ENCODE data around the gene NELFB.

NELFB gene

DNA sequence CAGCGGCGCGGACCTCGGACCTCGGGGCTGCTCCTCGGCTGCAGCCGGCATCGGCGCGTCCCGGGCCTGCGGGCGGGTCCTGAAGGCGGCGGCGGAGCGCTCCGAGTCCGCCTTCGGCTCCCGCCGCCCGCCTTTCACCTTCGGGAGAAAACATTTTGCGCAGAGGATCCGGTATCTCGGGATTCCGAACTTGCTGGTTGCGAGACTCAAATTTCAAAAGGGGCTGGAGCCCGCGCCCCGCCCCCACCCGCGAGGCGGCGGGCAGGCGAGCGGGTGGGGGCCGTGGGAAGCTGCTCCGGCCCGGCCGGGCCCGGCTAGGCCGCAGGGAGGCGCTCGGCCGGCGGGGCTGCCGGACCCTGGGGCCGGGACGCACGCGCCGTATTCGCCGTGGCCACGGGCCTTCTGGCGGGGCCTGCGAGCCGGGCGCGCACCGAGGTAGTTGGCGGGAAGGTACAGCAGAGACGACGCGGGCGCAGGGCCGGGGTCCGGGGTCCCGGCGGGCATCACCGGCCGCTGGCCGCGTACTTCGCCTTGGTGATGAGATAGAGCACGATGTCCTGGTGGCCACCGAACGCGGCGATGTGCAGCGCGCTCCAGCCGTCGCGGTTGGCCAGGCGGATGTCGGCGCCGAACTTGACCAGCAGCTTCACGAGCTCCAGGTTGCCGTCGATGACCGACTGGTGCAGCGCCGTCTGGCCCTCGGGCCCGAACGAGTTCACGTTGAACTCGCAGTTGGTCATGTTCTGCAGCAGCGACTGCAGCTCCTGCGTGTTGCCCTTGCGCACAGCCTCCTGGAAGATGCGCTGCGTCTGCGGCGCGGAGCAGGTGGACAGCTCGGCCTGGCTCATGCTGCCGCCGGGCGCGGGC lies 46.2 kb downstream of the NELFB start:
- in situ Hi-C loops (cut with MboI; ENCODE audit: low sequenced_read_pairs), result no loop called here

DNA sequence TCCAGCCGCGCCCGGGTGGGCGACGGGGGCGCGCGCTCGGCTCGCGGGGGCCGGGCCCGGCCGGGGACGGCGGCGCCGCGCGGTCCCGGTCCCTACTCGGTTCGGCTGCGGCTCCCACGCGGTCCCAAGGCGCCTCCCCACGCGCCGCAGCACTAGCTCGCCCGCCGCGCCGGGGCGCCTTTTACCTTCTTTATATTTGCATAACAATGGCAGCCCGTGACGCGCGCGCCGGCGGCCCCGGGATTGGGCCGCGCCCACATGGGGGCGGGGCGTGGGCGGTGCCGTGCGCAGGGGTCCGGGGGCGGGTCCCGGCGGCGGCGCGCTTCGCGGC lies 47.0 kb downstream of the NELFB start, which contains the start of gene NRARP:
Gene NRARP (minus strand): TSS at position 154 of the 331 bp plus-strand sequence. CDS start 343 bp downstream, outside the sequence.
- in situ Hi-C loops (cut with MboI; ENCODE audit: low sequenced_read_pairs), result no loop called here

DNA sequence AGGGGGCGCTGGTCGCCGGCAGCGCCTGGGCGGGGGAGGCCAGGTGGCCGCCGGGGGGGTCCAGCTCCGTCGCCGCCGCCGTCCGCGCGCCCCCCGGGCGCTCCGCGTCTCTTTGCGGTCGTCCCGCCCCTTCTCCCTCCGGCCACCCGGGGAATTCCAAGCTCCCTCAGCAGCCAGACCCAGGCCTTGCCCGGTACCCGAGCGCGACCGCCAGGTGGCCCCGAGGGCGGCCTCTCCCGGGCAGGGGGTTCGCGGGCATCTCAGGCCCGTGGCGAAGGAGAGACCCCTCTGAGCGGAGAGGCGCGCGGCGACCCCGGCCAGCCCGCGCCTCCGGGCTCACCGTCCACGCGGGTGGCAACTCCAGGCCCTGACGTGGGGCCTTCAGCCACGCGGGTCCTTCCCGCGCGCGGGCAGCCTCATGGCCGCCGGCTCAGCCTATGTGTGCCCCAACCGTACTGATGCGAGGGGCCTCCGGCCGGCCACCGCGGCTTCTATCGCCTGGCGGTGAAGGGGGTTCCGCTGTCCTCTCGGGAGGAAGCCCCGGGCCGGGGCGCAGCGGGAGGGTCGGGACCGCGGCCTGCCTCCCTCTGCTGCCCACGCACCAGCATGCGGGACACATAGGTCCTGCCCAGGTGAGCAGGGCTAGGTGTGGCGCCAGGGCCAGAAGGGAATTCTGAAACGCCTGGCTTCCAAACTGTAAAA lies 47.5 kb downstream of the NELFB start:
- in situ Hi-C loops (cut with MboI; ENCODE audit: low sequenced_read_pairs), result no loop called here

DNA sequence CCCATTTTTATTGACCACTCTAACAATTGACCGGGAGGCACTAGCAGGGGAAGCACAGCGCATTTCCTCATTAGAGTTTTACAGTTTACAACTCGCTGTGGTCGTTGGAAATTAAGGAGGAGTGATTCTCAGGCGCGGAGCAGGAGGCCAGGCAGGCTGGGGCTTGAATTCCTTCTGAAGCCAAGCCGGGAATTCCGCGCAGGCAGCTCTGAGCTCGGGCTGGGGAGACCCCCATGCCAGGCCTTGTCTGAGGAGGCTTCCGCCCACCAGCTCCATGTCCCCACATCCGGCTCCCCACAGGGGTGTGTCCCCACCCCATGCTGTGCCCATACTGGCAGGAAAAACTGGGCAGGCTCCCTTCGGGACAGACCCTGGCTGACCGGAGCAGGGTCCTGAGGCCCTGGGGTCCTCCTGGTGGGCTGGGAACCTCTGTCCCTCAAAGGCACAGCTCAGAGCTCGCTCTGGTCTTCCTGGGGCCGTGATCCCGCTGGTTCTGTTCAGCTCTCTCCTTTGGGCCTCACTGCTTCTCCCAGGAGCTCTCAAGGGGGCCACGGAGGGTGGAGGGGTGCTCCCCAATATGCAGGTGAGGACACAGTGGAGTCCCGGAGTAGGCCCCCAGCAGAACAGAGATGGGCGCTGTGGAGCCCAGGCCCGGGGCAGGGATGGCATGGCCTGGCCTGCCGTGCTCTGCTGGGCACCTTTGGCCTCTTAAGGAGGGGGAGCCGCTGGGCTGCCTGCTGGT lies 48.2 kb downstream of the NELFB start:
- in situ Hi-C loops (cut with MboI; ENCODE audit: low sequenced_read_pairs), result no loop called here

DNA sequence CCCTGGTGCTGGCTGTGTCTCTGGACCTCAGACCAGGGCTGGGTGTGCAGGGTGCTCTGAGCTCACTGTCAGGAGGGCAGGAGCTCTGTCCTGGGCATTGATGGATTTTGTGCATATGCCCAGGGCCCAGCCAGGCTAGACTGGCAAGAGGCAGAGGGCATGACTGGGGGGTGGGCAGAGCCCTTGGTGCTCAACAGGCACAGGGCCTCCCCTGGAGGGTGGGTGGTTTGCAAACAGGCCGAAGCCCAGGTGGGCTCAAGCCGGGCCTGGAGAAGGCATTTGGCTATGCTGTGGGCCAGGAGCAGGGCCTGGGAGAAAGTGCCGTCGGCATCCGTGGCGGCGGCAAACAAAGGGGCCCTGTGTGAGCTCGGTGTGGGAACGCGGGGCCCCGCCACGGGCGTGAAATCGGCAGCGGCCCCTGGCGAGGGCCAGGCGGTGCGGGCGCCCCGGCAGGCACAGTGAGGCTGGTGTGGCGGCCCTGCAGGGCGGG lies 48.8 kb downstream of the NELFB start:
- in situ Hi-C loops (cut with MboI; ENCODE audit: low sequenced_read_pairs), result no loop called here

- in situ Hi-C loops (cut with MboI; ENCODE audit: low sequenced_read_pairs), result no loop called here
Observed at GRCh38 chr9:137304383-137305059, 49.4 kb downstream of the NELFB start.

GRCh38 chr9:137305060-137305797 lies 50.1 kb downstream of the NELFB start:
- in situ Hi-C loops (cut with MboI; ENCODE audit: low sequenced_read_pairs), result no loop called here

DNA sequence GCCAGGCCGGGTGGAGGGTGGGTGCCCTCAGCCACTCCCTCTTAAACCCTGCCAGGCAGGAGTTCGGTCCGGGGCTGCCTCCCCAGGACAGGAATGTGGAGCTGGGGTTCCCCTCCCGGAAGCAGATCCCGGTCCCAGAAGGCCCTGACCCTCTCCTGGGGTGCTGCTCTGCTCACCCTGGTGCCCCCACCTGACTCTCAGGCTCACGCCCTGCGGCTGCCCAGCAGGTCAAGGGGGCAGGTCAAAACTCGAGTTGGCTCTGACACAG lies 50.6 kb downstream of the NELFB start:
- in situ Hi-C loops (cut with MboI; ENCODE audit: low sequenced_read_pairs), result no loop called here

DNA sequence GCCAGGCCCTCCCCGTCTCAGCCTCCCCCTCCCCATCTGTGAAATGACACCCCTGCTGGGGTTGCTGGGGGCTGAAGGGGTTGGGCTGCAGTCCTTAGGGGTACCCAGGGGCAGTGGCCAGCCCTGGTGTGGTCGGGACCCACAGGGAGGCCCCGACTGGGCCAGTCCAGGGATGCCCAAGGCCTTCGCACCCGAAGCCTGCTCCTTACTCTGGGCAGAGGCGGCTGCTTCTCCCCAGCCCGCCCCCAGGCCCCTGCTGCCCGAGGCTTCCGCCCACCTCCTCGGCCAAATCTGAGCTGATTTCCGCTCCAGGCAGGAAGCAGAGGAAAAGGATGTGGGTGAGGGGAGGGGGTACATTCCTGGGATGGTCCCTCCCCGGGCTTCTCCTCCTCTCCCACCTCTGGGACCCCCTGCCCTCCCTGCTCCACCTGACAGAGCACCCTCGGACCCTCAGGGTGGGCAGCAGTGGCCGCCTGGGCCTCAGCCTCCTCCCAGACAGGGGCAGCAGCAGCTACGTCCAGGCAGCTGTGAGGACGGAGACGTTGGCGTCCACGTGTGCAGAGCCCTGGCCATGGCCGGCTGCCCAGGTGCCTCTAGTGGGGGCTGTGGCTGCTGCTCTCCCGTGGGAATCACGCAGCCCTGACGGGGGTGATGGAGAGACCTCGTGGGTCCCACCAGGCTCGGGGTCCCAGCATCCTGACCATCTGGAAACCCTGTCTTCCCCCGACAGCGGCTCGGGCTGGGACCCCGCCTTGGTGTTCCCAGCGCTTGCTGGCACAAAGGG lies 51.1 kb downstream of the NELFB start:
- in situ Hi-C loops (cut with MboI; ENCODE audit: low sequenced_read_pairs), result no loop called here

DNA sequence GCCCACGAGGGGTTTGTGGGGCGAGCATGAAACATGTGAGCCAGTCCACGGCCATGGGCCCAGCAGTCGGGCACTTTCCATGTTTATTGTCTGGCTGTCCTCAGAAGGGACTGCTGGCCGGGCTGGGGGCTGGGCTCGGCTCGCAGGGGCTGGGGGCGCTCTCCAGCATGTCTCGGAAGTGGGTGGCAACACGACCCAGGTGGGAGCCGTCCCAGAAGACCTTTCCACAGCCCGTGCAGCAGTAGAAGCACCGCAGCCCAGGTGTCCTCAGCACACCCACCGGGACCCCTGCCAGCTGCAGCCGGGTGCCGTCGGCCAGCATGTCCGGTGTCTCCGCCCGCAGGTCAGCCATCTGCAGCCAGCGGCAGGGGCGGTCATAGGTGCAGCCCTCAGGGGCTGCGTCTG lies 51.7 kb downstream of the NELFB start:
- in situ Hi-C loops (cut with MboI; ENCODE audit: low sequenced_read_pairs), result no loop called here

DNA sequence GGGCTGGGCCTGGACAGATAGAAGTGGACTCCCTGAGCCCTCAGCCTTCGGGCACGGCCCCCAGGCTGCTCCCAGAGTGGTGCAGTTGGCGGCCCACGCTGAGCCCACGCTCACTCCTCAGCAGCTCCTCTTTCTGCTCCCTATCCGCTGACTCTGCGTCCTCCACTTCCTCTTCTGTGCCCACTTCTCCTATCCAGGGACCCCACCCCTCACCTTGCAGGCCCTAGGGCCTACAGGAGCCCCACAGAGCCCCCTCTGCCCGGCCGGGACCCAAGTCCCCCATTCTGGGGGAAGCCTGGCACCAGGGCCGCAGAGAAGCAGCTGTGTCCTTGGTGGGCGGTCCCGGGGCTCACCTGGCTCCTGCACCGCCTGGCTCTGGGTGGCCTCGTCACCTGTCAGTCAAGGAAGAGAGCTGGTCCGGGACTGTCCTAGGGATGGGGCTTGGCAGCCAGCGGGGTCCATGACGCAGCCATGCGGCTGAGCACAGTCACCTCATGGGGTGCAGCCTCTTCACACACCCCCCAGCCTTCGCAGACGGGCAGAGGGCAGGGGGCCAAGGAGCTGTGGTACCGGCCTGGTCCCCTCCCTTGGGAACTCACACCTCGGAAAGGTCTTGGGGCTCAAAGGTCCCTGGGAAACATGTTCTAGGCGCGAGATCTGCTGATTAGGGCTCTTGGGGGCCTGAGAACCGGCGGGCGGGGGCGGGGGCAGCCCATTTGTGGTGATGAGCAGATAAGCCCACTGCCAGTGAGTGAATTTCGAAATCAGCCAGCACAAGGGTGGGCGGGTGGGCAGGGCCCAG lies 52.3 kb downstream of the NELFB start:
- in situ Hi-C loops (cut with MboI; ENCODE audit: low sequenced_read_pairs), result no loop called here

- in situ Hi-C loops (cut with MboI; ENCODE audit: low sequenced_read_pairs), result no loop called here
Observed at GRCh38 chr9:137308057-137308619, 53.0 kb downstream of the NELFB start.

DNA sequence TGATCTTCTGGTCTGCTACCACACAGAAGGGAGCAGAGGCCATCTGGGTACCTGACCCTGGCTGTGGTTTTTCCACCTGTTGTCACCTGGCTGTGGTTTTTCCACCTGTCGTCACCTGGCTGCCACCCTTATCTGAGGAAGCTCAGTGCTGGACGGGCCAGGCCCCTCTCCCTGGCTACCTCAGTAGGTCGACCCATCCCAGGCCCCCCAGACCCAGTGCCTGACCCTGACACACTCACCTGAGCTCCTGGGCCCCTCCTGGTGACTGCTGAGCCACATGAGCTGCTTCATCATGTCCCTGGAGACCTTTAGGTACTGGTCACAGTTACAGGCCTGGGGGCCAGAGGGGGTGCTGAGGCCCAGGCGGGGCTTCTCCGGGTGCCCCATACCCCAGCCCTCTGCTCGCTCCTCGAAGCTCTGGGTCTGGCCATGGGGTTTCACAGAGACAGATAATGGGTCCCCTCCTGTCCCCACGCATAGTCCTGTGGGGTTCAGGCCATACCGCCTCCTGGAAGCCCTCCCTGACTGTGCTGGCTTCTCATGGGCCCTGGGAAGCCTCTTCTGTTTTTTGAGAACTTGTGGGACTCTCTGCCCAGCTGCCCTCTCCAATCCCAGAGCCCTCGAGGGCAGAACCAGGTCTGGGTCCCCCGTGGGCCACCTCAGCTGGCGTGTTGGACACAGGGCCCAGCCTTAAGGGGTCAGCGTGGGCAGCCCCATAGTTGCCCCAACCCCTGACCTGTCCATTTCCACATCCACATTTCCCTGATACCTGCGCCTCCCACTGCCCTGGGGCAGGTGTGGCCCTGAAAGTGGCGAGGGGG lies 54.5 kb downstream of the NELFB start:
- in situ Hi-C loops (cut with MboI; ENCODE audit: low sequenced_read_pairs), result no loop called here

- in situ Hi-C loops (cut with MboI; ENCODE audit: low sequenced_read_pairs), result no loop called here
Observed at GRCh38 chr9:137310189-137311052, 55.3 kb downstream of the NELFB start.

- in situ Hi-C loops (cut with MboI; ENCODE audit: low sequenced_read_pairs), result no loop called here
Observed at GRCh38 chr9:137311171-137311985, 56.3 kb downstream of the NELFB start.
